A673 (cell line): ENCODE measurements around the gene MALT1.
"Not testable (repeated sequence)": the region's sequence is repeated elsewhere in the genome, so short reads cannot be mapped to it uniquely, and the experiment has no call there.

Source experiments
- CTCF ChIP-seq: fragments of 300-800, 200-600 bp; sonication (generic); conservative IDR thresholded peaks from 2 replicates; pipeline ENCODE4 v1.5.1; 2017; ENCODE audit warnings: low read depth, mild to moderate bottlenecking, antibody characterized with exemption, low read length, moderate library complexity, mixed read lengths
- EZH2 ChIP-seq: fragments of 200-600 bp; sonication (generic); IDR thresholded peaks from 2 replicates; pipeline ENCODE4 v1.6.1; 2017; ENCODE audit warnings: borderline replicate concordance, low read depth, mild to moderate bottlenecking, mixed read lengths, antibody characterized with exemption, low read length; ENCODE audit not compliant: poor library complexity, severe bottlenecking

GRCh38 chr18:58650830-58651229 is 20.4 kb upstream of the MALT1 start:
- not testable (repeated sequence) for TF ChIP-seq CTCF, EZH2
